K562 (cell line): ENCODE results near the gene HSPA4. TPM values are rescaled to one million over a fixed set of nuclear protein-coding genes. Genes with fewer than 3 reads are reported as not detected.

Experiments used
- CC2D1A ChIP-seq: fragments of 450-650 bp; IDR thresholded peaks from 2 replicates; pipeline ENCODE4 v1.6.1; 2017; ENCODE audit warnings: mild to moderate bottlenecking
- CTBP1 ChIP-seq: fragments of 450-650 bp; IDR thresholded peaks from 2 replicates; pipeline ENCODE4 v1.6.1; 2016; ENCODE audit warnings: borderline replicate concordance
- HMG20B ChIP-seq: fragments of 250-450 bp; sonication (Bioruptor Pico); IDR thresholded peaks from 2 replicates; pipeline ENCODE4 v1.5.0; 2021; ENCODE audit warnings: mild to moderate bottlenecking
- JUND ChIP-seq, 2 experiments: IDR thresholded peaks; 2 replicates in 1 of 2; 3 replicates in 1 of 2; pipeline ENCODE4 v1.6.1; 2011; ENCODE audit warnings: borderline replicate concordance in 2 of 2, low read depth in 2 of 2, low read length in 2 of 2, improper control_type of control experiment in 1 of 2, missing biosample characterization in 1 of 2, missing genetic modification characterization in 1 of 2, missing genetic modification reagents in 1 of 2
- LCOR ChIP-seq: sonication (generic); formaldehyde crosslinking; IDR thresholded peaks from 2 replicates; pipeline ENCODE4 v1.8.0; 2022; ENCODE audit warnings: mild to moderate bottlenecking, missing genetic modification reagents
- RUNX1 ChIP-seq: sonication (generic); IDR thresholded peaks from 2 replicates; pipeline ENCODE4 v1.6.1; 2016; ENCODE audit warnings: antibody characterized with exemption, low read depth
- SETDB1 ChIP-seq: IDR thresholded peaks from one replicate; pipeline ENCODE4 v1.6.1; 2012; ENCODE audit warnings: low read length, control low read depth, inconsistent platforms
- SMC3 ChIP-seq: conservative IDR thresholded peaks from 2 replicates; pipeline ENCODE4 v1.6.1; 2011; ENCODE audit warnings: low read depth, low read length, improper control_type of control experiment; ENCODE audit not compliant: insufficient read depth
- ZFPM2 ChIP-seq: fragments of 250-450 bp; sonication (Bioruptor Pico); IDR thresholded peaks from 2 replicates; pipeline ENCODE4 v1.5.1; 2022; ENCODE audit warnings: mild to moderate bottlenecking
- ZKSCAN8 ChIP-seq: fragments of 200-800 bp; sonication (Bioruptor generic); IDR thresholded peaks from 2 replicates; pipeline ENCODE4 v1.6.1; 2016; ENCODE audit warnings: missing genetic modification characterization, missing compliant biosample characterization
- ZNF224 ChIP-seq: sonication (generic); formaldehyde crosslinking; IDR thresholded peaks from 2 replicates; pipeline ENCODE4 v1.8.0; 2022; ENCODE audit warnings: mild to moderate bottlenecking, missing genetic modification reagents
- ZNF408 ChIP-seq: fragments of 250-450 bp; sonication (Bioruptor Pico); IDR thresholded peaks from 2 replicates; pipeline ENCODE4 v1.4.0; 2020; ENCODE audit warnings: low read depth, mild to moderate bottlenecking, moderate library complexity
- polyA plus RNA-seq, 8 experiments: library from polyadenylated mRNA; depleted of rRNA in 4 of 8; stranded (reverse) in 5 of 8; unstranded in 3 of 8; fragments of >200 nt; fragmentation: Nextera tagmentation in 2 of 8; fragmentation: Illumina TruSeq in 1 of 8; extraction: Ambion mirVana in 2 of 8; extraction: Trizol in 1 of 8; gene quantifications; 2 replicates each; pipeline versions ENCODE4 v1.2.1 to v1.2.3, GENCODE V29; 2011 to 2014; ENCODE audit warnings: inconsistent platforms in 1 of 8, missing spikeins in 1 of 8
- total RNA-seq, 7 experiments: library from RNA; depleted of rRNA in 6 of 7; stranded (reverse); fragments of >200 nt in 6 of 7; fragmentation: Illumina TruSeq in 2 of 7; extraction: Trizol in 2 of 7; gene quantifications; 2 replicates each; pipeline versions ENCODE4 v1.2.1 to v1.2.3, GENCODE V29; 2011 to 2021; ENCODE audit warnings: low replicate concordance in 1 of 7
- TF ChIP-seq, protein P1 (sequence below): fragments of 450-650 bp; formaldehyde crosslinking; IDR thresholded peaks from 2 replicates; pipeline ENCODE4 v1.4.0; 2020; ENCODE audit warnings: mild to moderate bottlenecking, moderate library complexity
- TF ChIP-seq, protein P2 (sequence below), 3 experiments: IDR thresholded peaks in 2 of 3; conservative IDR thresholded peaks in 1 of 3; 2 replicates each; pipeline ENCODE4 v1.5.1; 2011 to 2012; ENCODE audit warnings: low read length in 3 of 3, mild to moderate bottlenecking in 3 of 3, control low read depth in 2 of 3, improper control_type of control experiment in 1 of 3, inconsistent platforms in 1 of 3, low read depth in 1 of 3, mixed read lengths in 1 of 3, moderate library complexity in 1 of 3; ENCODE audit not compliant: insufficient read depth in 2 of 3
- TF ChIP-seq, protein P3 (sequence below): sonication (generic); formaldehyde crosslinking; IDR thresholded peaks from 2 replicates; pipeline ENCODE4 v1.4.0; 2020; ENCODE audit warnings: mild to moderate bottlenecking, missing genetic modification reagents
- TF ChIP-seq, protein P4 (sequence below): fragments of 450-650 bp; IDR thresholded peaks from 2 replicates; pipeline ENCODE4 v1.6.1; 2016; ENCODE audit warnings: borderline replicate concordance
- TF ChIP-seq, protein P5 (sequence below): fragments of 150-350 bp; IDR thresholded peaks from 2 replicates; pipeline ENCODE4 v1.6.1; 2014; ENCODE audit warnings: low read depth, mild to moderate bottlenecking, low read length, borderline replicate concordance

HSPA4 gene
- total and polyA plus RNA-seq, 9 of the 15 experiments (the other 6 are each of a cell fraction or from before 2014, with no cell fraction given), result 90.3 to 286 (median 148) TPM

DNA sequence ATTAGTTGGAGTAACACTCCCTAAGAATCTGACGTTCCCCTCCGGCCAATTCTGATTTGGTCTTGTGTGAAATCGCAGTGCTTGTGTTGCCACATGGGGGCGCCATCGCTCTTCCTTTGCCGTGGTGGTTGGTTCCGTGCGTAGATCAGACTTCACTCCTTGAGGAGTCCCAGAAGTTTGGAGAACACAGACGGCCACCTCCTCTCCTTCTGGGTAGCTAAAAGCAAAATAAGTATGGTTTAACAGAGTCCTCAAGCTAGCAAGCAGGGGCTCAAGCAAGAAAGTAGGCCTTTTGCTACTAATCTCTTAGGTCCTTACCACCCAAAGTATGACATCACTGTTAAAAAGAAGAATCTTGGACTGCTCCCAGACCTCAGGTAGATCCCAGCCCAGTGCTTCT is 59.5 kb downstream of the HSPA4 start (continued):
- TF ChIP-seq SETDB1 (no peak), JUND (IDR thresholded peaks at IDR 0.05; ENCODE audit: borderline replicate concordance, low read depth, low read length) (peak; percentile 57; the same call in 1 of the 2 replicates), JUND (tag; IDR thresholded peaks at IDR 0.05; ENCODE audit: borderline replicate concordance, low read depth, low read length) (peak; percentile 49; the same call in 2 of the 3 replicates), LCOR (CRISPR knock-in tag) (no peak), HMG20B (CRISPR knock-in tag) (no peak), ZFPM2 (CRISPR knock-in tag) (no peak), ZNF408 (CRISPR knock-in tag) (no peak), RUNX1 (no peak), ZNF224 (no peak), SMC3 (peak; percentile 96), CTBP1 (no peak), CC2D1A (peak; percentile 86), ZKSCAN8 (CRISPR knock-in tag) (no peak)
- TF ChIP-seq, protein P1, sequence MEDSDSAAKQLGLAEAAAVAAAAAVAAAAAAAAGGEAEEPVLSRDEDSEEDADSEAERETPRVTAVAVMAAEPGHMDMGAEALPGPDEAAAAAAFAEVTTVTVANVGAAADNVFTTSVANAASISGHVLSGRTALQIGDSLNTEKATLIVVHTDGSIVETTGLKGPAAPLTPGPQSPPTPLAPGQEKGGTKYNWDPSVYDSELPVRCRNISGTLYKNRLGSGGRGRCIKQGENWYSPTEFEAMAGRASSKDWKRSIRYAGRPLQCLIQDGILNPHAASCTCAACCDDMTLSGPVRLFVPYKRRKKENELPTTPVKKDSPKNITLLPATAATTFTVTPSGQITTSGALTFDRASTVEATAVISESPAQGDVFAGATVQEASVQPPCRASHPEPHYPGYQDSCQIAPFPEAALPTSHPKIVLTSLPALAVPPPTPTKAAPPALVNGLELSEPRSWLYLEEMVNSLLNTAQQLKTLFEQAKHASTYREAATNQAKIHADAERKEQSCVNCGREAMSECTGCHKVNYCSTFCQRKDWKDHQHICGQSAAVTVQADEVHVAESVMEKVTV, result peak; percentile 98
- TF ChIP-seq, protein P2, sequence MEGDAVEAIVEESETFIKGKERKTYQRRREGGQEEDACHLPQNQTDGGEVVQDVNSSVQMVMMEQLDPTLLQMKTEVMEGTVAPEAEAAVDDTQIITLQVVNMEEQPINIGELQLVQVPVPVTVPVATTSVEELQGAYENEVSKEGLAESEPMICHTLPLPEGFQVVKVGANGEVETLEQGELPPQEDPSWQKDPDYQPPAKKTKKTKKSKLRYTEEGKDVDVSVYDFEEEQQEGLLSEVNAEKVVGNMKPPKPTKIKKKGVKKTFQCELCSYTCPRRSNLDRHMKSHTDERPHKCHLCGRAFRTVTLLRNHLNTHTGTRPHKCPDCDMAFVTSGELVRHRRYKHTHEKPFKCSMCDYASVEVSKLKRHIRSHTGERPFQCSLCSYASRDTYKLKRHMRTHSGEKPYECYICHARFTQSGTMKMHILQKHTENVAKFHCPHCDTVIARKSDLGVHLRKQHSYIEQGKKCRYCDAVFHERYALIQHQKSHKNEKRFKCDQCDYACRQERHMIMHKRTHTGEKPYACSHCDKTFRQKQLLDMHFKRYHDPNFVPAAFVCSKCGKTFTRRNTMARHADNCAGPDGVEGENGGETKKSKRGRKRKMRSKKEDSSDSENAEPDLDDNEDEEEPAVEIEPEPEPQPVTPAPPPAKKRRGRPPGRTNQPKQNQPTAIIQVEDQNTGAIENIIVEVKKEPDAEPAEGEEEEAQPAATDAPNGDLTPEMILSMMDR (IDR thresholded peaks at IDR 0.05 in 2 of 3, conservative IDR thresholded peaks at IDR 0.05 in 1 of 3; ENCODE audit: insufficient read depth in 2 of 3, low read depth in 1 of 3, low read length in 3 of 3), result peak; percentile 95 to 97 (median 96)
- TF ChIP-seq, protein P3, sequence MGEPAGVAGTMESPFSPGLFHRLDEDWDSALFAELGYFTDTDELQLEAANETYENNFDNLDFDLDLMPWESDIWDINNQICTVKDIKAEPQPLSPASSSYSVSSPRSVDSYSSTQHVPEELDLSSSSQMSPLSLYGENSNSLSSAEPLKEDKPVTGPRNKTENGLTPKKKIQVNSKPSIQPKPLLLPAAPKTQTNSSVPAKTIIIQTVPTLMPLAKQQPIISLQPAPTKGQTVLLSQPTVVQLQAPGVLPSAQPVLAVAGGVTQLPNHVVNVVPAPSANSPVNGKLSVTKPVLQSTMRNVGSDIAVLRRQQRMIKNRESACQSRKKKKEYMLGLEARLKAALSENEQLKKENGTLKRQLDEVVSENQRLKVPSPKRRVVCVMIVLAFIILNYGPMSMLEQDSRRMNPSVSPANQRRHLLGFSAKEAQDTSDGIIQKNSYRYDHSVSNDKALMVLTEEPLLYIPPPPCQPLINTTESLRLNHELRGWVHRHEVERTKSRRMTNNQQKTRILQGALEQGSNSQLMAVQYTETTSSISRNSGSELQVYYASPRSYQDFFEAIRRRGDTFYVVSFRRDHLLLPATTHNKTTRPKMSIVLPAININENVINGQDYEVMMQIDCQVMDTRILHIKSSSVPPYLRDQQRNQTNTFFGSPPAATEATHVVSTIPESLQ, result no peak
- TF ChIP-seq, protein P4, sequence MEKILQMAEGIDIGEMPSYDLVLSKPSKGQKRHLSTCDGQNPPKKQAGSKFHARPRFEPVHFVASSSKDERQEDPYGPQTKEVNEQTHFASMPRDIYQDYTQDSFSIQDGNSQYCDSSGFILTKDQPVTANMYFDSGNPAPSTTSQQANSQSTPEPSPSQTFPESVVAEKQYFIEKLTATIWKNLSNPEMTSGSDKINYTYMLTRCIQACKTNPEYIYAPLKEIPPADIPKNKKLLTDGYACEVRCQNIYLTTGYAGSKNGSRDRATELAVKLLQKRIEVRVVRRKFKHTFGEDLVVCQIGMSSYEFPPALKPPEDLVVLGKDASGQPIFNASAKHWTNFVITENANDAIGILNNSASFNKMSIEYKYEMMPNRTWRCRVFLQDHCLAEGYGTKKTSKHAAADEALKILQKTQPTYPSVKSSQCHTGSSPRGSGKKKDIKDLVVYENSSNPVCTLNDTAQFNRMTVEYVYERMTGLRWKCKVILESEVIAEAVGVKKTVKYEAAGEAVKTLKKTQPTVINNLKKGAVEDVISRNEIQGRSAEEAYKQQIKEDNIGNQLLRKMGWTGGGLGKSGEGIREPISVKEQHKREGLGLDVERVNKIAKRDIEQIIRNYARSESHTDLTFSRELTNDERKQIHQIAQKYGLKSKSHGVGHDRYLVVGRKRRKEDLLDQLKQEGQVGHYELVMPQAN, result no peak
- TF ChIP-seq, protein P5, sequence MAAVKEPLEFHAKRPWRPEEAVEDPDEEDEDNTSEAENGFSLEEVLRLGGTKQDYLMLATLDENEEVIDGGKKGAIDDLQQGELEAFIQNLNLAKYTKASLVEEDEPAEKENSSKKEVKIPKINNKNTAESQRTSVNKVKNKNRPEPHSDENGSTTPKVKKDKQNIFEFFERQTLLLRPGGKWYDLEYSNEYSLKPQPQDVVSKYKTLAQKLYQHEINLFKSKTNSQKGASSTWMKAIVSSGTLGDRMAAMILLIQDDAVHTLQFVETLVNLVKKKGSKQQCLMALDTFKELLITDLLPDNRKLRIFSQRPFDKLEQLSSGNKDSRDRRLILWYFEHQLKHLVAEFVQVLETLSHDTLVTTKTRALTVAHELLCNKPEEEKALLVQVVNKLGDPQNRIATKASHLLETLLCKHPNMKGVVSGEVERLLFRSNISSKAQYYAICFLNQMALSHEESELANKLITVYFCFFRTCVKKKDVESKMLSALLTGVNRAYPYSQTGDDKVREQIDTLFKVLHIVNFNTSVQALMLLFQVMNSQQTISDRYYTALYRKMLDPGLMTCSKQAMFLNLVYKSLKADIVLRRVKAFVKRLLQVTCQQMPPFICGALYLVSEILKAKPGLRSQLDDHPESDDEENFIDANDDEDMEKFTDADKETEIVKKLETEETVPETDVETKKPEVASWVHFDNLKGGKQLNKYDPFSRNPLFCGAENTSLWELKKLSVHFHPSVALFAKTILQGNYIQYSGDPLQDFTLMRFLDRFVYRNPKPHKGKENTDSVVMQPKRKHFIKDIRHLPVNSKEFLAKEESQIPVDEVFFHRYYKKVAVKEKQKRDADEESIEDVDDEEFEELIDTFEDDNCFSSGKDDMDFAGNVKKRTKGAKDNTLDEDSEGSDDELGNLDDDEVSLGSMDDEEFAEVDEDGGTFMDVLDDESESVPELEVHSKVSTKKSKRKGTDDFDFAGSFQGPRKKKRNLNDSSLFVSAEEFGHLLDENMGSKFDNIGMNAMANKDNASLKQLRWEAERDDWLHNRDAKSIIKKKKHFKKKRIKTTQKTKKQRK, result no peak
